NB4 (cell line): ENCODE data around the gene ARL4A.

ENCODE experiments used
- CTCF ChIP-seq: IDR thresholded peaks from one replicate; pipeline ENCODE4 v1.5.1; 2012; ENCODE audit warnings: low read depth, low read length
- MAX ChIP-seq: IDR thresholded peaks from 2 replicates; pipeline ENCODE4 v1.6.1; 2011; ENCODE audit warnings: low read depth, low read length
- POLR2A ChIP-seq: IDR thresholded peaks from 2 replicates; pipeline ENCODE4 v1.6.1; 2011; ENCODE audit warnings: mild to moderate bottlenecking; ENCODE audit not compliant: insufficient read length; ENCODE audit errors: extremely low read depth

GRCh38 chr7:12648704-12649261 is 38.6 kb upstream of the ARL4A start:
- TF ChIP-seq MAX, result no peak
- no peak for TF ChIP-seq CTCF
- TF ChIP-seq POLR2A, result no peak
